ENCODE results near the gene EEFSEC. TPM values are rescaled to one million over a fixed set of nuclear protein-coding genes. Genes with fewer than 3 reads are reported as not detected.

The EEFSEC gene
- total RNA-seq, 1 experiment from 2014 or later: 3.8 TPM

GRCh38 chr3:128448491-128448890, 295.2 kb downstream of the EEFSEC start:
- no peak for DNase-seq (ENCODE audit: low read depth, low spot score)
- in situ Hi-C loops (cut with HindIII; ENCODE audit: low pct_unique_long_range_greater_than_20kb, low sequenced_read_pairs): no loop called here

GRCh38 chr3:128449111-128449638, 295.9 kb downstream of the EEFSEC start:
- in situ Hi-C loops (cut with HindIII; ENCODE audit: low pct_unique_long_range_greater_than_20kb, low sequenced_read_pairs): no loop called here
- DNase-seq (ENCODE audit: low read depth, low spot score): no peak

- in situ Hi-C loops (cut with HindIII; ENCODE audit: low pct_unique_long_range_greater_than_20kb, low sequenced_read_pairs): no loop called here
- no peak for DNase-seq (ENCODE audit: low read depth, low spot score)
Measured at GRCh38 chr3:128452120-128452519, 298.8 kb downstream of the EEFSEC start.

- DNase-seq (ENCODE audit: low read depth, low spot score): no peak
- in situ Hi-C loops (cut with HindIII; ENCODE audit: low pct_unique_long_range_greater_than_20kb, low sequenced_read_pairs): no loop called here
Measured at GRCh38 chr3:128452678-128453275, 299.5 kb downstream of the EEFSEC start.

- in situ Hi-C loops (cut with HindIII; ENCODE audit: low pct_unique_long_range_greater_than_20kb, low sequenced_read_pairs): no loop called here
- DNase-seq (ENCODE audit: low read depth, low spot score): no peak
Measured at GRCh38 chr3:128453501-128454309, 300.4 kb downstream of the EEFSEC start.

- no peak for DNase-seq (ENCODE audit: low read depth, low spot score)
- in situ Hi-C loops (cut with HindIII; ENCODE audit: low pct_unique_long_range_greater_than_20kb, low sequenced_read_pairs): no loop called here
Measured at GRCh38 chr3:128454310-128454618, 301.0 kb downstream of the EEFSEC start.

- in situ Hi-C loops (cut with HindIII; ENCODE audit: low pct_unique_long_range_greater_than_20kb, low sequenced_read_pairs): no loop called here
- DNase-seq (ENCODE audit: low read depth, low spot score): no peak
Measured at GRCh38 chr3:128455116-128455515, 301.8 kb downstream of the EEFSEC start.

GRCh38 chr3:128455786-128456748, 302.8 kb downstream of the EEFSEC start:
- DNase-seq (ENCODE audit: low read depth, low spot score): no peak
- in situ Hi-C loops (cut with HindIII; ENCODE audit: low pct_unique_long_range_greater_than_20kb, low sequenced_read_pairs): no loop called here

- DNase-seq (ENCODE audit: low read depth, low spot score): no peak
- in situ Hi-C loops (cut with HindIII; ENCODE audit: low pct_unique_long_range_greater_than_20kb, low sequenced_read_pairs): no loop called here
Measured at GRCh38 chr3:128456776-128457715, 303.8 kb downstream of the EEFSEC start.

- DNase-seq (ENCODE audit: low read depth, low spot score): no peak
- in situ Hi-C loops (cut with HindIII; ENCODE audit: low pct_unique_long_range_greater_than_20kb, low sequenced_read_pairs): no loop called here
Measured at GRCh38 chr3:128457937-128458336, 304.7 kb downstream of the EEFSEC start.

Small RNA genes within 50 kb of the gene (small RNA-seq; reads per million reads assigned to genes)
- 0 reads per million in 2 experiments for gene RNU6-823P

Other genes starting within 250 kb of the EEFSEC start
- not detected in 2 replicates for gene KBTBD12, start 238.2 kb upstream of the EEFSEC start, total RNA-seq (2014; rRNA removed; shearing (Covaris generic))
- gene SEC61A1, start 101.0 kb upstream of the EEFSEC start, total RNA-seq (2014; rRNA removed; shearing (Covaris generic)): 250 and 253 TPM in 2 replicates
- gene RUVBL1, start 29.7 kb upstream of the EEFSEC start, total RNA-seq (2014; rRNA removed; shearing (Covaris generic)): 151 and 161 TPM in 2 replicates

Measured in SK-MEL-5 (cell line).